ENCODE measurements around the gene CCDC91.

- TF ChIP-seq TAF1 (IDR thresholded peaks at IDR 0.05; ENCODE audit: low read depth, low read length) (no peak), POLR2A (IDR thresholded peaks at IDR 0.05; ENCODE audit: low read depth, low read length) (no peak), POLR2AphosphoS5 (IDR thresholded peaks at IDR 0.05; ENCODE audit: low read depth, low read length) (no peak), SPI1 (IDR thresholded peaks at IDR 0.05; ENCODE audit: low read depth, low read length) (no peak)
These were observed 33.5 kb upstream of the CCDC91 start for GRCh38 chr12:28156804-28157203.
